GM20431 (cell line): ENCODE results near the gene EXT2.

ENCODE experiments used
- in situ Hi-C: fragments of 300-500 bp; cut with MseI, MboI; formaldehyde crosslinking; loops from one replicate; pipeline ENCODE4 v1.15.0; 2020; ENCODE audit warnings: low sequenced_read_pairs; ENCODE audit not compliant: unreplicated experiment

Gene EXT2

DNA sequence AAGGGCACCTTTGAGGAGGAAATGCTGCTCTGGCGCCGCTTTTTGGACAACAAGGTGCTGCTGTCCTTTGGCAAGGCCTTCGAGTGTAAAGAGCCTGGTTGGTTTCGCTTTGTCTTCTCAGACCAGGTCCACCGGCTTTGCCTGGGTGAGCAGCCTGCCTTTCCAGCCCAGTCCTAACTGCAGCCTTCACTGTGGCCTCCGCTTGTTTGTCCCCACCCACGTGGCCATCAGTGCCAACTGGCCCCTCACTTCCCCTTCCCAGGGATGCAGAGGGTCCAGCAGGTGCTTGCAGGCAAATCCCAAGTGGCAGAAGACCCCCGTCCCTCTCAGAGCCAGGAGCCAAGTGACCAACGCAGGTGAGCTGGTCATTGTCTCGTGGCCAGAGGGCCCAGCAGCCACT lies 12.0 kb upstream of the EXT2 start:
- in situ Hi-C loops = no loop called here

DNA sequence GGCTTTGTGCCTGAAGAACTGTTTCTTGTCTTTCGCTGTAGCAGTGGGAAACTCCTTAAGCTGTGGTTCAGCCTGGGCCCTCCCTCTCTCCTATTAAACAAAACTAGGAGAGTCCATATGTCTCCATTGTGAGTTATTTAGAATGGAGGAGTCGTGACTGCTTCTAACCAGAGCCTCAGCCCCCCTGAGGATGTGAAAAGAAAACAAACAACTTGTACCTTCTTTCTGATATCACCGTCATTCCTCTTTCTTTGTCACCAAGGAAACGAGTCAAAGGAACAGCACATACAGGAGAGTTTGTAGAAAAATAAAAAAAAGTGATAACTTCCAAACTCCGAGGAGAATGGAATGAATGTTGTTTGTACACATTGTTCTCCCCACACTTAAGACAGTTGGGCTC lies 11.6 kb upstream of the EXT2 start:
- in situ Hi-C loops = no loop called here

DNA sequence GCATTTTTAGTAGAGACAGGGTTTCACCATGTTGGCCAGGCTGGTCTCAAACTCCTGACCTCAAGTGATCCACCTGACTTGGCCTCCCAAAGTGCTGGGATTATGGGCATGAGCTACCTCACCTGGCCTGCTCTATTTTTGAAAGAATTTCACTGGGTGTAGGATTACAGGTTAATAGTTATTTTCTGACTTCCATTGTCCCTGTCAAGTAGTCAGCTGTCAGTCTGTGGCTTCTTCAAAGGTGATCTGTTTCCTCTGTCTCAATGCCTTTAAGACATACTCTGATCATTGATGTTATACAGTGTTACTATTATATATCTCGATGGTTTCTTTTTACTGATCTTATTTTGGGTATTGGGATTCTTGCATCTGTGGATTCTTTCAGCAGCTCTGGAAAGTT lies 10.1 kb upstream of the EXT2 start:
- in situ Hi-C loops = no loop called here

DNA sequence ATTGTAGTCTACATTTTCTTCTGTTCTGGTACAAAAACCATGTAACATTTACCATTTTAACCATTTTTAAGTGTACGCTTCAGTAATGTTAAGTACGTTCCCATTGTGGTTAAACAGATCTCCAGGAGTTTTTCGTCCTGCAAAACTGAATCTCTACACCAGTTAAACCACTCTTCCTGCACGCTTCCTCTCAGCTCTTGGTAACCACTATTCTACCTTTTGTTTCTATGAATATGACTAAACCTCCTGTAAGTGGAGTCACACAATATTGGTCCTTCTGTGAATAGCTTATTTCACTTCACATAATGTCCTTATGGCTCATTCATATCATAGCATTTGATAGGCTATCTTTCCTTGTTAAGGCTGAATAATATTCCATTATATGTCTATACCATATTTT lies 7.1 kb upstream of the EXT2 start:
- in situ Hi-C loops = no loop called here

DNA sequence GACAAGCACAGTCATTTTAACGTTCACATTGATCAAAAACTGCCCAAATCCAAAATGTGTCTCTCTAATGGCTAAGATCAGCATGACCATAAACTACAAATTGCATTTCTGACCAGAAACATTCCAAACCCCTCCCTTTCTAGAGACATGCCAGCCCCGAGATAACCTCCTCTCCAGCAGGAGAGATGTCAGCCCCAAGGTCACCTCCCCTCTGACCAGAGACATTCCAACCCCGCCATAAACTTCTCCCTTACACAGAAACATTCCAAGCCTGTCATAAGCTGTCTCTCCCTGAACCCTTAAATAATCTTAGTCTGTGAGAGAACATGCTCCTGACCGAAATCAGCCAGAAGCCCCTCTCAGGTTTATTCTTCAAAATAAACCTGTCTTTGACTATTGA lies 6.6 kb upstream of the EXT2 start:
- in situ Hi-C loops = no loop called here

DNA sequence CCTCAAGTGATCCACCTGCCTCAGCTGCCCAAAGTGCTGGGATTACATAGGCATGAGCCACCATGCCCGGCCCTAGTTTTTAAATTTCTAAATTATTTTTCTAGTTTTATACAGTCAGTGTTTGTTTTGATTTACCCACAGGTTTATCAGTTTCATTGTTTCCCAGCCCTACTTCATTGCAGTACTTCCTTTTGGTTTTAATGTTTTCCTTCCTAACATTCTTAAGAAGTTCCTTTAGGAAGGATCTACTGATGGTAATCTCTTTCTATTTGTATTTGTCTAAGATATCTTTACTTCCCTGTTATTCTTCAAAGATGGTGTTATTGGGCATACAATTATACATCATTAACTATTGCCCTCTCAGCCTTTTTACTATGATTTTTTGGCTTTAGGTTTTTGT lies 4.9 kb upstream of the EXT2 start:
- in situ Hi-C loops = no loop called here

DNA sequence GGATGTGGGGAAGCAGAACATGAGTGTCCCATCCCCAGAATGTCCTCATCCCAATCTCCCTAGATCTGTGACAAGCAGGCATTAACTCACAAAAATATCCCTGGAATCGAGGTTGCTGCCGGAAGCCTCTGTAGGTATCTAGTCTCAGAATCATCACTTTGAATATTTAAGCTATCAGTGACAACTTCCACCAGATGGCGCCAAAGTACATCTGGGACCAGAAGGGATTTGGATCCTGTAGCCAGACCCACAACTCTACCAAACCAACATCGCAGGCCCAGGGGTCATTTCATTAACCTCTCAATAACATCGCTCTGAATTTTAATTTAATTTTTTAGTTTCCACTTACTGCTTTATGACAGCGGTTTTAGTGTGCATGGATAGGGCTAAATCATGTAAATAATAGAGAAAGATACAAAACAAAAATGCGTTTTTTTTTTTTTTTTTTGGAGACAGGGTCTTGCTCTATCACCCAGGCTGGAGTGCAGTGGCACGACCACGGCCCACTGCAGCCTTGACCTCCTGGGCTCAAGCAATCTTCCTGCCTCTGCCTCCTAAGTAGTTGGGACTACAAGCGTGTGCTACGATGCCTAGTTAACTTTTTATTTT lies 1.1 kb upstream of the EXT2 start:
- in situ Hi-C loops = no loop called here

DNA sequence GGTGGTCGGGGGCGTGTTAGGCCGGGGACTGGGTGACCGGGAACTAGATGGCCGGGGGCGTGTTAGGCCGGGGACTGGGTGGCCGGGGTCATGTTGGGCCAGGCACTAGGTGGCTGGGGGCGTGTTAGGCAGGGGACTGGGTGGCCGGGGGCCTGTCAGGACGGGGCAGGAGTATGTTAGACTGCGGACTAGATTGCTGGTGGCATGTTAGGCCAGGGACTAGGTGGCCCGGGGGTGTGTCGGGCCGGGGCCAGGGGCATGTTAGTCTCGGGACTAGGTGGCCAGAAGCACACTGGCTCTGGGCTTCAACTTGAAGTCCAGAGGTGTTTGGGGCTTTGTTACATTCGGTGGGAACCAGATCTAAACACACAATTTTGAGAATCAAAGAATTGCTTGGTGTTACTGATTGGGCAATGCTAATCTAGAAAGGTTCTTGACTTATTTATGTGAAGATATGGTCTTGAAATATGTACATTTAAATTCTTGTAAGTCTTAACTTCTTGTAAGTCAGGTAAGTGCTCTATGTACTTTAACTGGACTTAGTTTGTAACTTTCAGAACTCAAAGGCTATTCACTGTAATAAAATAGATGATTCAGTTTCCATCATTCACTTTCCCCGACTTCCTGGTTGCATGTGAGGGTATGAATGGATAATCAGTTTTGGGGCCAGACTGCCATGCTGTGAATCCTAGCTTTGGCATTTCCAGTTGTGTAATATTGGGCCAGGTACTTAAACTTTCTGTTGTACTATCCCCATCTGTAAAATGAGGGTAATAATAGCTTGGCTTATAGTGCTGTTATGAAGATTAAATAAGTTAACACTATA lies 1.1 kb downstream of the EXT2 start:
- in situ Hi-C loops = no loop called here

DNA sequence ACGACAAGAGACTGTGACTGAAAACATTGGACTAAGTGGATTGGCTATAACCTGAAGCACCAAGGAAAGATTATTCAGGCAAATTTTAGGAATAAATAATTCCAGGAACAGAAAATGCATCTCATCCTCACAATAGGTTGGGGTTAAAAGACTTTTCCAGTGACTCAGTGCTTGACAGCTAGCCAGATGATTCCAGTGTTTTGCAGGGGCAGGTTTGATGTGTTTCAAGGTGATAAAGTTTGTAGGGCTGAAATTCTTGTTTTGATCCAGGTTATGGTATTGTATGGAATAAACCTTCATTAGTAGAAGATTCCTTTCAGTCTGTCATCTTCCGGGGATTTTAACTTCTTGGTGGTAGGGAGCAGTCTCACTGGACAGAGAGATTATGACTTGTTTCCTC lies 2.3 kb downstream of the EXT2 start:
- in situ Hi-C loops = no loop called here

DNA sequence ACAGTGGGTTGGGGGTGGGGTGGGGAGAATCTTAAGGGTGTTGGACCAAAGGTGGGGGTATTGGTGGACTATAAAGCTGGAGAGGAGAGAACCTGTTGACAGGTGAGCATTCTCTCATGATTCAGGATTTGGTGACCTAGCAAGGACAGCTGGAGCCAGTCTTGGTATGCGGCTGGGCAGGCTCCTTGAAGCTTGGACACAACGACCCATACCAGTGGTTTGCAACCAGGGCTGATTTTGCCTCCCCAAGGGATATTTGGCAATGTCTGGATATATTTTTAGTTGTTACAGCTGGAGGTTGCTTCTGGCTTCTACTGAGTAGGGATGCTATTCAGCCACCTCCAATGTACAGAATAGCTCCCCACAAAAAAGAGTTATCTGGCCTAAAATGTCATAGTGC lies 5.6 kb downstream of the EXT2 start:
- in situ Hi-C loops = loop anchor here (25.0 kb wide), 2 partner anchors 186 to 436 kb away; no protein-coding TSS in a partner anchor

DNA sequence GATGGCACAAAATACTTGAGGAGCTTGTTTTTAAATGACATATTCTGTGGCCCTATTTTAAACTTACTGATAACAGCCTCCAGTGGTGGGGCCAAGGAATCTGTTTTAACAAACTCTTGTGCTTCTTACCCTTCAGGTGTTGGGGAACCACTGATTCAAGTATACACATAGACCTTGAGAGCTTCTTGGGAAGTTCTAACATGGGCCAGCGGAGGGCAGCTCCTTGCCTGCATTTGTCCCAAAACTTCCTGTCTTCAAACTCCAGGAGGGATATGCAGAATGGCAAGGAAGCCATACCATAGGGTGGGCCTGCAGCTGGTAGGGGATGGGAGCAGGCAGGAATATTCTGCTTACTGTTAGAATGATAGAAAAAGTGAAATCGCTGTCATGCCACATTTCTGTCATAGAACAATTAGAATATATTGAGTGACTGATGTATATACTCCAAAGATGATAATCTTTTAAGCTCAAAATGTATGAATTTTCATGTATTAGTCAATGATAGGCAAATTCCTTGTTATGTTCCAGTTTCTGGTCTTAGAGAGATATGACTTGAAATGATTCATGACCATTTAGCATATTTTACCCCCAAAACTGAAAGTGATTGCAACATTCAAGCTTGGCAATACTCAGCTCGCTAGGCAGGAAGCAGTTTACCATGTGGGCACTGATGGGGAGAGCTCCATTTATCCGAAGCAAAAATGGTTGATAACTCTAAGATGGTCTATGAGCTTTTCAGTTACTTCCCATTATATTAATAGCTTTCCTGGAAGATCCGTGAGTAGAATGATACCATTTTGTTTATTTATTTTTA lies 9.2 kb downstream of the EXT2 start:
- in situ Hi-C loops = loop anchor here (25.0 kb wide), 2 partner anchors 183 to 433 kb away; no protein-coding TSS in a partner anchor

DNA sequence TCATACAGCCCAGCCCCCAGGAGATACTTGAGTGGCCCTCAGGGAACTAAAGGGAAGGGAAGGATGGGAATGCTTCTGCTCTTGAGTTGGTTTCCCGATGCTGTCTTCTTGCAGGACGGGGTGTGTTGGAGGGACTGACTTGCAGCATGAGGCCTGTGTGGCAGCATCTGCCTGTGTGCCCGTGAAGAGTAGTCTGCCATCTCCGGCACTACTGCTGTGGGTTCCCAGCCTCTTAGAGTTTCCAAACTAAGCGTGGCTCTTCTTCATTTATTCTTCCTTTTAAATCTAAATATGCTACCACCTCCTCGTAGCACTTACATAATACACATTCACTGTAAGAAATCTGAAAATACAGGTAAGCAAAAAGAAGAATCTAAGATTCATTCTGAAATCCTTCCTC lies 12.8 kb downstream of the EXT2 start:
- in situ Hi-C loops = loop anchor here (25.0 kb wide), 2 partner anchors 179 to 429 kb away; no protein-coding TSS in a partner anchor

DNA sequence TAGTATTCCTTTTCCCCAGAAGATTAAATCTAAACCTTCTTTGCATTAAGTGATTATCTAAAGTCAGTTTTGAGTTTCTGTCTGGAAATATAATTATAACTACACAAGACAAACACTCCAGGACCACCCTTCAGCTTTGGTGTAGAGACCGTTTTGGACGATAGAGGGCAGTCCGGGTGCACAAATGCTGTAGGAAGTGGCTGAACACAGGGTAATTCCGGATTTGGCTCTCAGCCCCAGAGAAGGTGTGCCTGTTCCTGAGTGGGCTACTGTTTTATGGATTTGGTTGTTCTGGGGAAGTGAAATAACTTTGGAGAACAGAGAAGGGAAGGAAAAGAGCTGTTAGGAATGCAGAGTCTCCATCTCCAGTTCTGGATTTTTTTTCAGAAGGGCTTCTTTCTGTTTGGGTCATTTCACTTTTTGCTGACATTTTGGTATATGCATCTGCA lies 14.8 kb downstream of the EXT2 start:
- in situ Hi-C loops = loop anchor here (25.0 kb wide), 2 partner anchors 177 to 427 kb away; no protein-coding TSS in a partner anchor

DNA sequence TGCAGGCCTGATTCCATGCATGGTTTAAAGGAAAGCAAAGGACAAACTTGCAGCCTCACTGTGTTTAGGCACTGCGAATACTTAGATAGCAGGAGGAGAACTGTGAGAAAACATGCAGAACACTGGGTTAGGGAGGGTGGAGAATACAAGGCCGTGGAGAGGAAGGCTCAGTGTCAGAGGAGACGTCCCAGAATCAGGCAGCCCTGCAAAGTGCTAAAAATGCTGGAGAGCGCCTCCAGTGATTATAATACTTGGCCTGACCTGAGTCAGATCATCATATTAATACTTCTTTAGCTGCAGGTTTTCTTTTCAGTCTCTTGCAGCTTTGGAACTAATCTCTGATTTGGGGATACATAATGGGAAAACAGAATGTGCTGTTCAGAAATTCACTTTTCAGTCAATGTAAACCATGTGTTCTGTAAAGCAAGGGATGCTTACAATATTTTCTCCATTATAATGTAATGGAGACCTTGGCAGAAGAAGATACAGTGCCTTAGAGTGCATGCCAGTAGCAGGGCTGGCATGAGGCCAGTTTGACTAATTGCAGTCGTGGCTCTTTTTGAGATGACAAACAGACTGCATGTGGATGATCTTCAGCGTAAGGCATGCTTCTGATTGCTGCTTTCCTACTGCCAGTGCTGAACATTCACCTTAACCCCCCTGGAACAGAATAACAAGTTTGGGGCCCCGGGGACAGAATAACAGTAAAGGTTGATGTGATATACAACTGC lies 16.8 kb downstream of the EXT2 start:
- in situ Hi-C loops = loop anchor here (25.0 kb wide), 2 partner anchors 175 to 425 kb away; no protein-coding TSS in a partner anchor

DNA sequence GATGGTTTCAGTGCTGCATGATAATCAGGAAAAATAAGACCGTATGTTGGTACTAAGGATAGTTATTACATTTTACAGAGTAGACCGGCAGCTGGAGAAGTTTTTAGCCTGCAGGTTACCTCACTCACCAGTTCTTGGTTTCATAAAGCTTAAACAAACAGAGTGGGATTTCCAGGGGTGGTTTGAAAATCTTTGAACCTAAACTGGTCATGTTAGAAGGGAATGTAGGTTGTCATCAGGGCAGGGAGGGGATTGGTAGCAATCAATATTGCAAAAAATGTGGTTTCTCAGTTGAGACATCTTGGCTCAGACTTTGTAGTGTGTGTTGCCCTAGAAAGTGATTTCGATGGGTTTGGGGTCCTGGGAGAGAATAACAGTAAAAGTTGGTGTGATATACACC lies 17.5 kb downstream of the EXT2 start:
- in situ Hi-C loops = loop anchor here (25.0 kb wide), 2 partner anchors 174 to 424 kb away; no protein-coding TSS in a partner anchor

DNA sequence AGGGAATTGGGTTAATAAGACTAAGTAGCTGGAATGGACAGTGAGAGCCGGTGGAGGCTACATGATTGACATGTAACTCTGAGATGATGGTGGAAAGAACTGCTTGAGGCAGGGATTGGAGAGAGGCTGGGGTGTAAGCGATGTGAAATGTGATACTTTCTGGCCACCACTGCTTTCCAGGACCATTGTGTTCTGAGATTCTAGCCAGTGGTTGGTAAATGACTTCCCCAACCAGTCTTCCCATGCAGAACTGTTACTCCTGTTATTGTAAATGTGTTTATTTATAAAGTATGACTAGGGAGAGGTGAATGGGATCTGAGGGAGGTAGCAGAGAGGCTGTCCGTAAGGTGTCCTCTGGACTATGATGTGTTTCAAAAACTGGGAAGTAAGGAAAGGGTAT lies 18.1 kb downstream of the EXT2 start:
- in situ Hi-C loops = loop anchor here (25.0 kb wide), 2 partner anchors 174 to 424 kb away; no protein-coding TSS in a partner anchor

DNA sequence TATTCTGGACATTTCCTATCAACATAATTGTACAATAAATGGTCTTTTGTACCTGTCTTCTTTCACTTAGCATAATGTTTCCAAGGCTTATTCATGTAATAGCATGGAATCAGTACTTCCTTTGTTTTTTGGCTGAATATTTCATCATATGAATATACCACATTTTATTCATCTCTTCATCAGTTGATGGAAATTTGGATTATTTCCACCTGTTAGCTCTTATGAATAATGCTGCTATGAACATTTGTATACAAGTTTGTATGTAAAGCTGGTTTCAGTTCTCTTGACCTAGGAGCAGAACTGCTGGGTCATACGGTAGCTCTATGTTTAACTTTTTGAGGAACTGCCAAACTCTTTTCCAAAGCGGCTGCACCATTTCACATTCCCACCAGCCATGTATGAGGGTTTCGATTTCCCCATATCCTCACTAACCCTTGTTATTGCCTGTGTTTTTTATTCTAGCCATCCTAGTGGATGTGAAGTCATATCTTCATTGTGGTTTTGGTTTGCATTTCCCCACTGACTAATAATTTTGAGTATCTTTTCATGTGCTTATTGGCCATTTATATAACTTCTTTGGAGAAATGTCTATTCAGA lies 20.9 kb downstream of the EXT2 start:
- in situ Hi-C loops = loop anchor here (25.0 kb wide), 2 partner anchors 171 to 421 kb away; no protein-coding TSS in a partner anchor

DNA sequence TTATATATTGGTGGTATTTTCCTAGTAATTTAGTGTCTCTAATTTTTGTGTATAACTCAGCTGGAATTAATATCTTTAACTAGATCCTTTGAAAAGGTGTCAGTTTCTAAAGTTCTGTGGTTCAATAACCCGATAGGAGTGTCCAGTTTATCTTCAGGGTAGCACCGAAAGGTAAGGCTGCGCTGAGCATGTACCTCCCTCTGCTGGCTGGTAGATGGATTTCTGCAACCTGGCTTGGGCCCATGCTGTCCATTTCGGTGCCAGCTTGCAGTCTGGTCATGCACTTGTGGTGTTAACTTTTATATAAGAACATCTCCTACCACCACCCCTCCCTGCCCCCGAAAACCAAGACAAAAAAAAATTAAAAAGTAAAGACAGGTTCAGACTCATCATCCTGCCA lies 24.7 kb downstream of the EXT2 start:
- in situ Hi-C loops = loop anchor here (25.0 kb wide), 2 partner anchors 167 to 417 kb away; no protein-coding TSS in a partner anchor

DNA sequence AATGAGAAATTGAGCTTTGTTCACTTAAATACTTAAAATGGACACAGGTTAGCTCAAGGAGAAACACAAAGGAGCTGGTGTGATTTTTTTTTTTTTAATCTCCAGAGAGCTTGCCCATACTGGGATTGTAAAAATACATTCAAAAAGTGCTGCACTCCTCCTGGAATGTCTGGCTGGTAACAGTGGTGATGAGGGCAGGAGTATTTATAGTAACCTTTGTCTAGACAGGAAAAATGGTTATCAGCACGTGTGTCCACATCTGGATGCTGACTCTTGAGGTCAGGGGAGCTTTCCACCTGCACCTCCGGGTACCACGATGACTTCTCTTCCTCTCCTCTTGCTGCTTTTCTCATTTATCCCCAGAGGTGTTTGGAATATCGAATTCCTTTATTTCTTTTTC lies 30.1 kb downstream of the EXT2 start:
- in situ Hi-C loops = no loop called here
